Stimulated activated CD4-positive, alpha-beta T cell treated with anti-CD3 and anti-CD28 coated beads, TNF-alpha, amount 100 ng/mL, for 4 hours (primary cell): ENCODE measurements around the gene POC1A.

Source experiments
- DNase-seq, 3 experiments: peaks; one replicate each; pipeline ENCODE4 v3.0.0-alpha.2; 2020; ENCODE audit warnings: low read depth in 3 of 3

The POC1A gene

GRCh38 chr3:52067046-52067445, 87.2 kb downstream of the POC1A start:
- no peak for DNase-seq

- no peak for DNase-seq
These were observed 88.9 kb downstream of the POC1A start for GRCh38 chr3:52065264-52065756.

GRCh38 chr3:52064561-52064960, 89.7 kb downstream of the POC1A start:
- no peak for DNase-seq

- no peak for DNase-seq
These were observed 91.0 kb downstream of the POC1A start for GRCh38 chr3:52063026-52063723.

GRCh38 chr3:52062505-52062904, 91.7 kb downstream of the POC1A start:
- no peak for DNase-seq

- DNase-seq, result no peak
These were observed 92.9 kb downstream of the POC1A start for GRCh38 chr3:52061121-52061910.

- DNase-seq, result no peak
These were observed 94.4 kb downstream of the POC1A start for GRCh38 chr3:52059781-52060180.

- no peak for DNase-seq
These were observed 96.3 kb downstream of the POC1A start for GRCh38 chr3:52057812-52058495.

GRCh38 chr3:52056968-52057811, 97.0 kb downstream of the POC1A start:
- DNase-seq, result peak; percentile 97 to 100 (median 100)

- peak; percentile 45 to 60 (median 58) for DNase-seq
These were observed 97.7 kb downstream of the POC1A start, which contains the start of gene DUSP7 for GRCh38 chr3:52056521-52056967. TSS of gene DUSP7 (minus strand) at chr3:52056571. CDS start at chr3:52056366, 205 bp downstream.

GRCh38 chr3:52055537-52056351, 98.5 kb downstream of the POC1A start:
- peak; percentile 9 to 39 (median 23) for DNase-seq

- peak in 1 of 3 experiments; percentile 13 for DNase-seq
These were observed 99.3 kb downstream of the POC1A start for GRCh38 chr3:52054661-52055511.

GRCh38 chr3:52053307-52054304, 100.6 kb downstream of the POC1A start:
- peak; percentile 31 to 34 (median 31) for DNase-seq

GRCh38 chr3:52052831-52053306, 101.4 kb downstream of the POC1A start:
- peak; percentile 8 to 22 (median 19) for DNase-seq

- DNase-seq, result no peak
These were observed 102.8 kb downstream of the POC1A start for GRCh38 chr3:52051444-52051843.

- DNase-seq, result no peak
These were observed 103.7 kb downstream of the POC1A start for GRCh38 chr3:52050571-52050970.

GRCh38 chr3:52049503-52049902, 104.7 kb downstream of the POC1A start:
- DNase-seq, result no peak
